ENCODE results near the gene PLD1. TPM values are rescaled to one million over a fixed set of nuclear protein-coding genes. Genes with fewer than 3 reads are reported as not detected.
A peak's percentile ranks its signal among the peaks of the same experiment; 100 is the strongest.

The PLD1 gene
- total RNA-seq, 1 experiment from 2014 or later: 32.5 TPM

DNA sequence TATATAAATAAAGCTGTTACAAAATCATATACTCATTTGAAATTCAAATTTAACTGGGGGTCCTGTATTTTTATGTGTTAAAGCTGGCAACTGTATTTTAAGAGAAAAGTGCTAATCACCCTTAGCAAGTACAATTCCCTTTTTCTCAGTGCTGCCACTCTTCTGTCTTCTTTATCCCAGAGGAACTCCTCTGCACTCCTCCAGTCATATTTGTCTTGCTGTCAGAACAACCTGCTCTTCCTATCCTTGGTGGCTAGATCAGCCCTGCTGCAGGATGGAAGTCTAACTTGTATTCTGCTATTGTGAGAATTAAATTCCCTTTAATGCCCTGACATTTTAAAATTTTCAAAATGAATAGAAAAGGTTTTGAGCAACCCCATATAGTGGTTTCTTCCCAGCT lies 226.2 kb downstream of the PLD1 start:
- Histone ChIP-seq H3F3A (ENCODE audit: insufficient read depth, low read depth) (peaks cover 14% of the 10 kb centered on the region; the same call in 1 of the 2 replicates), H3K9me3 (ENCODE audit: insufficient read depth, low read depth) (no peaks in the 10 kb centered on the region), H3K4me1 (replicated peaks; ENCODE audit: insufficient read depth) (peaks cover 22% of the 10 kb centered on the region), H4K20me1 (ENCODE audit: insufficient read depth) (no peaks in the 10 kb centered on the region), H2AFZ (no peak overlapping the region), H3K9me2 (ENCODE audit: insufficient read depth) (no peaks in the 10 kb centered on the region), H3K4me3 (no peak overlapping the region), H3K27me3 (ENCODE audit: insufficient read depth, low read depth) (no peaks in the 10 kb centered on the region), H3K36me3 (ENCODE audit: low read depth) (no peaks in the 10 kb centered on the region), H3K79me2 (ENCODE audit: low read depth) (no peaks in the 10 kb centered on the region), H3K4me2 (no peak overlapping the region), H3K27ac (no peak overlapping the region)
- DNase-seq: no peak
- BruUV-seq (replicated peaks): no TSS peak
- no peak for TF ChIP-seq EZH2 (IDR thresholded peaks at IDR 0.05; ENCODE audit: low read depth)
- TF ChIP-seq, protein P1, sequence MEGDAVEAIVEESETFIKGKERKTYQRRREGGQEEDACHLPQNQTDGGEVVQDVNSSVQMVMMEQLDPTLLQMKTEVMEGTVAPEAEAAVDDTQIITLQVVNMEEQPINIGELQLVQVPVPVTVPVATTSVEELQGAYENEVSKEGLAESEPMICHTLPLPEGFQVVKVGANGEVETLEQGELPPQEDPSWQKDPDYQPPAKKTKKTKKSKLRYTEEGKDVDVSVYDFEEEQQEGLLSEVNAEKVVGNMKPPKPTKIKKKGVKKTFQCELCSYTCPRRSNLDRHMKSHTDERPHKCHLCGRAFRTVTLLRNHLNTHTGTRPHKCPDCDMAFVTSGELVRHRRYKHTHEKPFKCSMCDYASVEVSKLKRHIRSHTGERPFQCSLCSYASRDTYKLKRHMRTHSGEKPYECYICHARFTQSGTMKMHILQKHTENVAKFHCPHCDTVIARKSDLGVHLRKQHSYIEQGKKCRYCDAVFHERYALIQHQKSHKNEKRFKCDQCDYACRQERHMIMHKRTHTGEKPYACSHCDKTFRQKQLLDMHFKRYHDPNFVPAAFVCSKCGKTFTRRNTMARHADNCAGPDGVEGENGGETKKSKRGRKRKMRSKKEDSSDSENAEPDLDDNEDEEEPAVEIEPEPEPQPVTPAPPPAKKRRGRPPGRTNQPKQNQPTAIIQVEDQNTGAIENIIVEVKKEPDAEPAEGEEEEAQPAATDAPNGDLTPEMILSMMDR (conservative IDR thresholded peaks at IDR 0.05): no peak
- ChIA-PET CTCF (interaction anchor here (0.6 kb wide), 1 partner anchor 1166 kb away, joined by 5 read pairs; no protein-coding TSS in a partner anchor), POLR2A (ENCODE audit: unreplicated experiment) (interaction anchor here (0.6 kb wide), 1 partner anchor 676 kb away, joined by 3 read pairs; the partner anchor contains the start of gene EIF5A2)
- intact Hi-C loops (cut with micrococcal nuclease; ENCODE audit: unreplicated experiment): no loop called here

DNA sequence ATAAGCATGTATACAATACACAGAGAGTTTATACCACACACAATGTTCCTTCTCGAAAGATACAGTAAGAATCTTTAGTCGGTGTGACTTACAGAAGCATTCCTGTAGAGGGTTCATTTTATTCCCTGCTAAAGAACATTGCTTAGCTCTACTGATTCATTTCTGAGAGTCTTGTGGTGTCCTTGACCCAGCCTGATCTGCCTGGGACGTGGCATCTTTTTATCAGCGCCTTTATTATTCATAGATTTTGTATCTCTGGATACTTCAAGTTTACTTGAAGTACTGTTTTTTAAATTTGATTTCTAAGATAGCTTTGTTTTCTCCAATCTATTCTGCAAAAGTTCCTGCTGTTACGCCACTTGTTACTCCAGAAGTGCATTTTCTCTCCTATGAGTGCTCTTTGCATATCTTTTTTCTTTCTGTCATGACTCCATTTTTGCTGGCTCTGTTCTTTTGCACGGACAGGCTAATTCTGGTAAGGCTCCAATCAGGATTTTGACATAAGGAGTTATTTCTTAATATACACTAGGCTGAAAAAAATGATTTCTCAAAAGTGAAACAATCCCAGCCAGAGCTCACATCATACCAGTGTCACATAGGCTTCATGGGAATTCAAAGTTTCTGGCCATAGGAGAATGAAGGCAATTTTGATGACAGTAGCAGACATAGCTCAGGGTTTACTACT lies 235.6 kb downstream of the PLD1 start:
- H3K27ac ChIP-seq: no peak overlapping the region
- H3K27me3 ChIP-seq (ENCODE audit: insufficient read depth, low read depth): no peaks in the 10 kb centered on the region
- H4K20me1 ChIP-seq (ENCODE audit: insufficient read depth): no peaks in the 10 kb centered on the region
- BruUV-seq (replicated peaks): no TSS peak
- H3F3A ChIP-seq (ENCODE audit: insufficient read depth, low read depth): no peaks in the 10 kb centered on the region
- H3K9me2 ChIP-seq (ENCODE audit: insufficient read depth): no peaks in the 10 kb centered on the region
- H3K36me3 ChIP-seq (ENCODE audit: low read depth): no peaks in the 10 kb centered on the region
- DNase-seq: peak in 1 of 2 experiments; percentile 35
- intact Hi-C loops (cut with micrococcal nuclease; ENCODE audit: unreplicated experiment): no loop called here
- no peak overlapping the region for H2AFZ ChIP-seq
- CTCF ChIA-PET: interaction anchor here (0.6 kb wide), 2 partner anchors 66 to 767 kb away, joined by 3 read pairs; no protein-coding TSS in a partner anchor
- H3K4me2 ChIP-seq: no peak overlapping the region
- no peaks in the 10 kb centered on the region for H3K4me1 ChIP-seq (replicated peaks; ENCODE audit: insufficient read depth)
- POLR2A ChIA-PET (ENCODE audit: unreplicated experiment): no interaction called here
- no peak overlapping the region for H3K4me3 ChIP-seq
- TF ChIP-seq EZH2 (IDR thresholded peaks at IDR 0.05; ENCODE audit: low read depth): no peak
- TF ChIP-seq, protein P1 (conservative IDR thresholded peaks at IDR 0.05): no peak
- no peaks in the 10 kb centered on the region for H3K9me3 ChIP-seq (ENCODE audit: insufficient read depth, low read depth)
- H3K79me2 ChIP-seq (ENCODE audit: low read depth): no peaks in the 10 kb centered on the region

DNA sequence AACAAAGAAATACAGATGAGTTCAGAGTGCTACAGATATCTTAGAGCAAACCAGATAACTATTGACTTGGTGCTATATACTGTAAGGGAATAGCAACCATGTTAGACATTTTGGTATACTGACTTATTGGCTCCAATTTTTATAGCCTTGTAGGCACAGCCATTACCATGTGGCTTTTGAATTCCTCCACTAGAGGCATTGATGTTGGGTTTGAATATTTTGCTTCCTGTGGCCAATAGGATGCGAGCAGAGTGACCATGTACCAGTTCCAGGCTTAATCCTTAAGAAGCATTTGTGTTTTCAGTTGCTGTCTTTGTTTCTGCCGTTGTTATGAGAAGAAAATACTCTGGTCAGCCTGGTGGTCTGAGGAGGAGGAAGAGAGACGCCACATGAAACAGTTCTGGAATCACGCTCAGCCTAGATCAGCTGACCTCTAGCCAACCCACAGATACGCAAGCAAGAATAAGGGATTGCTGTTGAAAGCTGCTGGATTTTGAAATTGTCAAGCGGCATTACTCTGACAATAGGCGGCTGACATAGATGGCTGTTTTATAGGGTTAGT lies 240.6 kb downstream of the PLD1 start:
- Histone ChIP-seq H2AFZ (no peak overlapping the region), H3K27ac (no peak overlapping the region), H3K4me3 (no peak overlapping the region), H4K20me1 (ENCODE audit: insufficient read depth) (no peaks in the 10 kb centered on the region), H3K4me1 (replicated peaks; ENCODE audit: insufficient read depth) (peaks cover 26% of the 10 kb centered on the region), H3K79me2 (ENCODE audit: low read depth) (no peaks in the 10 kb centered on the region), H3K36me3 (ENCODE audit: low read depth) (no peaks in the 10 kb centered on the region), H3K9me2 (ENCODE audit: insufficient read depth) (no peaks in the 10 kb centered on the region), H3F3A (ENCODE audit: insufficient read depth, low read depth) (peaks cover 13% of the 10 kb centered on the region; the same call in 1 of the 2 replicates), H3K9me3 (ENCODE audit: insufficient read depth, low read depth) (no peaks in the 10 kb centered on the region), H3K27me3 (ENCODE audit: insufficient read depth, low read depth) (no peaks in the 10 kb centered on the region), H3K4me2 (no peak overlapping the region)
- DNase-seq: peak in 1 of 2 experiments; percentile 30
- ChIA-PET CTCF (no interaction called here), POLR2A (ENCODE audit: unreplicated experiment) (no interaction called here)
- TF ChIP-seq EZH2 (IDR thresholded peaks at IDR 0.05; ENCODE audit: low read depth): no peak
- TF ChIP-seq, protein P1 (conservative IDR thresholded peaks at IDR 0.05): no peak
- intact Hi-C loops (cut with micrococcal nuclease; ENCODE audit: unreplicated experiment): loop anchor here (5.0 kb wide), 3 partner anchors 107 to 1807 kb away; partner anchors contain the start of gene TNIK
- no TSS peak for BruUV-seq (replicated peaks)

Measured in PC-9 (cell line).